K562 (cell line): ENCODE measurements around the gene UBR3. TPM values are rescaled to one million over a fixed set of nuclear protein-coding genes. Genes with fewer than 3 reads are reported as not detected.
A peak's percentile ranks its signal among the peaks of the same experiment; 100 is the strongest.

ENCODE experiments used
- DPF2 ChIP-seq: fragments of 450-650 bp; IDR thresholded peaks from 2 replicates; pipeline ENCODE4 v1.6.1; 2016
- EP300 ChIP-seq: IDR thresholded peaks from 2 replicates; pipeline ENCODE4 v1.6.1; 2012; ENCODE audit warnings: low read length, improper control_type of control experiment
- GATAD2B ChIP-seq: fragments of 450-650 bp; IDR thresholded peaks from 2 replicates; pipeline ENCODE4 v1.6.1; 2017; ENCODE audit warnings: mild to moderate bottlenecking, borderline replicate concordance
- MTA2 ChIP-seq: fragments of 450-650 bp; IDR thresholded peaks from 2 replicates; pipeline ENCODE4 v1.6.1; 2016; ENCODE audit warnings: low read depth
- MXI1 ChIP-seq: IDR thresholded peaks from 2 replicates; pipeline ENCODE4 v1.6.1; 2011; ENCODE audit warnings: low read depth, mild to moderate bottlenecking, improper control_type of control experiment, low read length
- POLR2H ChIP-seq: IDR thresholded peaks from 2 replicates; pipeline ENCODE4 v1.6.1; 2016; ENCODE audit warnings: missing genetic modification characterization, low read depth, mild to moderate bottlenecking, control low read depth, missing compliant biosample characterization, moderate library complexity
- SMARCA4 ChIP-seq: fragments of 450-650 bp; IDR thresholded peaks from 2 replicates; pipeline ENCODE4 v1.6.1; 2016
- SMARCE1 ChIP-seq: fragments of 450-650 bp; IDR thresholded peaks from 2 replicates; pipeline ENCODE4 v1.7.1; 2016; ENCODE audit warnings: mild to moderate bottlenecking
- TEAD2 ChIP-seq: fragments of 450-650 bp; IDR thresholded peaks from 2 replicates; pipeline ENCODE4 v1.6.1; 2016; ENCODE audit warnings: missing genetic modification characterization, control low read depth, missing compliant biosample characterization
- ZNF79 ChIP-seq: fragments of 250-450 bp; sonication (Bioruptor Pico); IDR thresholded peaks from 2 replicates; pipeline ENCODE4 v1.4.0; 2020; ENCODE audit warnings: low read depth, mild to moderate bottlenecking, moderate library complexity
- ZSCAN32 ChIP-seq: fragments of 450-650 bp; formaldehyde crosslinking; IDR thresholded peaks from 2 replicates; pipeline ENCODE4 v1.4.0; 2020; ENCODE audit warnings: mild to moderate bottlenecking, moderate library complexity
- polyA plus RNA-seq, 8 experiments: library from polyadenylated mRNA; depleted of rRNA in 4 of 8; stranded (reverse) in 5 of 8; unstranded in 3 of 8; fragments of >200 nt; fragmentation: Nextera tagmentation in 2 of 8; fragmentation: Illumina TruSeq in 1 of 8; extraction: Ambion mirVana in 2 of 8; extraction: Trizol in 1 of 8; gene quantifications; 2 replicates each; pipeline versions ENCODE4 v1.2.1 to v1.2.3, GENCODE V29; 2011 to 2014; ENCODE audit warnings: inconsistent platforms in 1 of 8, missing spikeins in 1 of 8
- total RNA-seq, 7 experiments: library from RNA; depleted of rRNA in 6 of 7; stranded (reverse); fragments of >200 nt in 6 of 7; fragmentation: Illumina TruSeq in 2 of 7; extraction: Trizol in 2 of 7; gene quantifications; 2 replicates each; pipeline versions ENCODE4 v1.2.1 to v1.2.3, GENCODE V29; 2011 to 2021; ENCODE audit warnings: low replicate concordance in 1 of 7
- TF ChIP-seq, protein P1 (sequence below): sonication (generic); formaldehyde crosslinking; IDR thresholded peaks from 2 replicates; pipeline ENCODE4 v1.8.1; 2023; ENCODE audit warnings: missing genetic modification reagents, mild to moderate bottlenecking, borderline replicate concordance
- TF ChIP-seq, protein P2 (sequence below), 2 experiments: fragments of 450-650 bp in 1 of 2; sonication (generic) in 1 of 2; formaldehyde crosslinking in 1 of 2; IDR thresholded peaks in 1 of 2; conservative IDR thresholded peaks in 1 of 2; 2 replicates each; pipeline versions ENCODE4 v1.6.1 to v1.8.1; 2016 to 2023; ENCODE audit warnings: mild to moderate bottlenecking in 2 of 2, moderate library complexity in 2 of 2, inconsistent platforms in 1 of 2, missing genetic modification reagents in 1 of 2
- TF ChIP-seq, protein P3 (sequence below): fragments of 450-650 bp; formaldehyde crosslinking; conservative IDR thresholded peaks from 2 replicates; pipeline ENCODE4 v1.4.0; 2022; ENCODE audit warnings: mild to moderate bottlenecking, missing genetic modification characterization

The UBR3 gene
- total and polyA plus RNA-seq, 9 of the 15 experiments (the other 6 are each of a cell fraction or from before 2014, with no cell fraction given): 14.4 to 63.5 (median 40.4) TPM

DNA sequence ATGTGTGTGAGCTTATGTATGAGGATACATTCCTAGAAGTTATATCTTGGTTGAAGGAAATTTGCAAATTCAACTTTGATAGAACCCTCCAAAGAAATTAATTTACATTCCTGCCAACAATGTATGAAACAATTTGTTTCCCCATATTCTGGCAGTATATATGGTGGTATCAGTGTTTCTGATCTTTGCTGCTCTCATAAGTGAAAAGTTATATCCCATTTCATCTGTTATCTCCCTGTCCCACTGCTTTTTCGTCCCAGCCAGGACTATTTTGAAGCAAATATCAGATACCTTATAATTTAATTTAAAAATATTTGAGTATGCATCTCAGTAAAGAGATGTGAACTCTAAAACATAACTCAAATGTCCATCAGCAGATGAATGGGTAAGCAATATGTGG, 7.1 kb downstream of the UBR3 start (continued):
- TF ChIP-seq, protein P1, sequence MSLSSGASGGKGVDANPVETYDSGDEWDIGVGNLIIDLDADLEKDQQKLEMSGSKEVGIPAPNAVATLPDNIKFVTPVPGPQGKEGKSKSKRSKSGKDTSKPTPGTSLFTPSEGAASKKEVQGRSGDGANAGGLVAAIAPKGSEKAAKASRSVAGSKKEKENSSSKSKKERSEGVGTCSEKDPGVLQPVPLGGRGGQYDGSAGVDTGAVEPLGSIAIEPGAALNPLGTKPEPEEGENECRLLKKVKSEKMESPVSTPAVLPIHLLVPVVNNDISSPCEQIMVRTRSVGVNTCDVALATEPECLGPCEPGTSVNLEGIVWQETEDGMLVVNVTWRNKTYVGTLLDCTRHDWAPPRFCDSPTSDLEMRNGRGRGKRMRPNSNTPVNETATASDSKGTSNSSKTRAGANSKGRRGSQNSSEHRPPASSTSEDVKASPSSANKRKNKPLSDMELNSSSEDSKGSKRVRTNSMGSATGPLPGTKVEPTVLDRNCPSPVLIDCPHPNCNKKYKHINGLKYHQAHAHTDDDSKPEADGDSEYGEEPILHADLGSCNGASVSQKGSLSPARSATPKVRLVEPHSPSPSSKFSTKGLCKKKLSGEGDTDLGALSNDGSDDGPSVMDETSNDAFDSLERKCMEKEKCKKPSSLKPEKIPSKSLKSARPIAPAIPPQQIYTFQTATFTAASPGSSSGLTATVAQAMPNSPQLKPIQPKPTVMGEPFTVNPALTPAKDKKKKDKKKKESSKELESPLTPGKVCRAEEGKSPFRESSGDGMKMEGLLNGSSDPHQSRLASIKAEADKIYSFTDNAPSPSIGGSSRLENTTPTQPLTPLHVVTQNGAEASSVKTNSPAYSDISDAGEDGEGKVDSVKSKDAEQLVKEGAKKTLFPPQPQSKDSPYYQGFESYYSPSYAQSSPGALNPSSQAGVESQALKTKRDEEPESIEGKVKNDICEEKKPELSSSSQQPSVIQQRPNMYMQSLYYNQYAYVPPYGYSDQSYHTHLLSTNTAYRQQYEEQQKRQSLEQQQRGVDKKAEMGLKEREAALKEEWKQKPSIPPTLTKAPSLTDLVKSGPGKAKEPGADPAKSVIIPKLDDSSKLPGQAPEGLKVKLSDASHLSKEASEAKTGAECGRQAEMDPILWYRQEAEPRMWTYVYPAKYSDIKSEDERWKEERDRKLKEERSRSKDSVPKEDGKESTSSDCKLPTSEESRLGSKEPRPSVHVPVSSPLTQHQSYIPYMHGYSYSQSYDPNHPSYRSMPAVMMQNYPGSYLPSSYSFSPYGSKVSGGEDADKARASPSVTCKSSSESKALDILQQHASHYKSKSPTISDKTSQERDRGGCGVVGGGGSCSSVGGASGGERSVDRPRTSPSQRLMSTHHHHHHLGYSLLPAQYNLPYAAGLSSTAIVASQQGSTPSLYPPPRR (CRISPR knock-in tag): no peak
- TF ChIP-seq, protein P2, sequence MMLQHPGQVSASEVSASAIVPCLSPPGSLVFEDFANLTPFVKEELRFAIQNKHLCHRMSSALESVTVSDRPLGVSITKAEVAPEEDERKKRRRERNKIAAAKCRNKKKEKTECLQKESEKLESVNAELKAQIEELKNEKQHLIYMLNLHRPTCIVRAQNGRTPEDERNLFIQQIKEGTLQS (IDR thresholded peaks at IDR 0.05): no peak
- TF ChIP-seq, protein P2 (CRISPR knock-in tag; conservative IDR thresholded peaks at IDR 0.05): no peak
- TF ChIP-seq, protein P3, sequence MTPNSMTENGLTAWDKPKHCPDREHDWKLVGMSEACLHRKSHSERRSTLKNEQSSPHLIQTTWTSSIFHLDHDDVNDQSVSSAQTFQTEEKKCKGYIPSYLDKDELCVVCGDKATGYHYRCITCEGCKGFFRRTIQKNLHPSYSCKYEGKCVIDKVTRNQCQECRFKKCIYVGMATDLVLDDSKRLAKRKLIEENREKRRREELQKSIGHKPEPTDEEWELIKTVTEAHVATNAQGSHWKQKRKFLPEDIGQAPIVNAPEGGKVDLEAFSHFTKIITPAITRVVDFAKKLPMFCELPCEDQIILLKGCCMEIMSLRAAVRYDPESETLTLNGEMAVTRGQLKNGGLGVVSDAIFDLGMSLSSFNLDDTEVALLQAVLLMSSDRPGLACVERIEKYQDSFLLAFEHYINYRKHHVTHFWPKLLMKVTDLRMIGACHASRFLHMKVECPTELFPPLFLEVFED (CRISPR knock-in tag): no peak
- TF ChIP-seq MTA2: no peak
- TF ChIP-seq ZSCAN32: no peak
- TF ChIP-seq DPF2: peak; percentile 40; the same call in 1 of the 2 replicates
- TF ChIP-seq SMARCE1: 0 out of 2 replicates have a peak, but pooled peaks have one; percentile 18
- TF ChIP-seq POLR2H (tag): 0 out of 2 replicates have a peak, but pooled peaks have one; percentile 14
- no peak for TF ChIP-seq TEAD2 (tag)
- TF ChIP-seq SMARCA4: peak; percentile 38; the same call in 1 of the 2 replicates
- TF ChIP-seq ZNF79: no peak
- no peak for TF ChIP-seq MXI1
- TF ChIP-seq GATAD2B: 0 out of 2 replicates have a peak, but pooled peaks have one; percentile 34
- TF ChIP-seq EP300: 0 out of 2 replicates have a peak, but pooled peaks have one; percentile 19
